Omental fat pad (tissue), 4 donors: ENCODE data around the gene GFM2. TPM values are rescaled to one million over a fixed set of nuclear protein-coding genes. Genes with fewer than 3 reads are reported as not detected.
"Not testable (repeated sequence)": the region's sequence is repeated elsewhere in the genome, so short reads cannot be mapped to it uniquely, and the experiment has no call there.

Source experiments
- ATAC-seq: fragments of 150-250 bp; one replicate; pipeline ENCODE4 v1.9.1; 2016; ENCODE audit warnings: mild to moderate bottlenecking, moderate library complexity; ENCODE audit not compliant: low FRiP score
- DNase-seq: peaks from one replicate; pipeline ENCODE4 v3.0.0-alpha.2; 2019; ENCODE audit warnings: low spot score
- CTCF ChIP-seq, 3 donors: fragments of 450-650 bp; IDR thresholded peaks; one replicate each; pipeline ENCODE4 v1.5.1; 2016 to 2017; ENCODE audit warnings: antibody characterized with exemption in 3 of 3, mild to moderate bottlenecking in 3 of 3, moderate library complexity in 2 of 3
- small RNA-seq: library from RNA; depleted of rRNA; stranded (forward); fragments of <200 nt; gene quantifications from one replicate; pipeline ENCODE3, GENCODE V24; 2016
- total RNA-seq, 4 donors: library from RNA; depleted of rRNA; stranded (reverse); fragments of >200 nt; gene quantifications; one replicate each; pipeline ENCODE4 v1.1.0, GENCODE V29; 2016

GFM2 gene
- total RNA-seq, 4 donors from 2014 or later: 15.9 to 23.5 (median 18.3) TPM

- no peak for DNase-seq
- ATAC-seq: no peak
- no peak for TF ChIP-seq CTCF (IDR thresholded peaks at IDR 0.05)
Measured at GRCh38 chr5:74679966-74680365, 87.0 kb downstream of the GFM2 start.

- not testable (repeated sequence) for ATAC-seq, DNase-seq
Measured at GRCh38 chr5:74679300-74679699, 87.6 kb downstream of the GFM2 start.

GRCh38 chr5:74678123-74678522, 88.8 kb downstream of the GFM2 start:
- DNase-seq, ATAC-seq: not testable (repeated sequence)

GRCh38 chr5:74676466-74676865, 90.5 kb downstream of the GFM2 start:
- ATAC-seq, DNase-seq: not testable (repeated sequence)

GRCh38 chr5:74673011-74673790, 93.7 kb downstream of the GFM2 start:
- ATAC-seq: no peak
- no peak for TF ChIP-seq CTCF (IDR thresholded peaks at IDR 0.05)
- no peak for DNase-seq

- ATAC-seq: peak; percentile 26
- no peak for TF ChIP-seq CTCF (IDR thresholded peaks at IDR 0.05)
- no peak for DNase-seq
Measured at GRCh38 chr5:74672215-74672877, 94.6 kb downstream of the GFM2 start.

Small RNA genes lying within 50 kb of the gene (small RNA-seq; reads per million reads assigned to genes)
- gene RNU6-658P: not detected

Other genes with a start within 250 kb of the GFM2 start
- gene ENC1, start 126.4 kb downstream of the GFM2 start, total RNA-seq: 10 to 100 TPM in 3 of 4 donors, 1 to 10 TPM in 1; 7.8 to 22.1 (median 12.9) TPM
- 100 to 1,000 TPM in 3 of 4 donors, 10 to 100 TPM in 1; 94.2 to 204 (median 136) TPM for gene HEXB, start 81.9 kb downstream of the GFM2 start, total RNA-seq
- 100 to 1,000 TPM in 2 of 4 donors, 10 to 100 TPM in 2; 86.1 to 115 (median 101) TPM for gene NSA2, start 132 bp upstream of the GFM2 start, total RNA-seq
- gene FAM169A, start 99.3 kb upstream of the GFM2 start, total RNA-seq: under 1 TPM; 0.19 to 0.96 (median 0.30) TPM